ENCODE measurements around the gene SUSD6.

The SUSD6 gene

GRCh38 chr14:69666690-69667211, 55.4 kb downstream of the SUSD6 start:
- no peak for TF ChIP-seq POLR2A (IDR thresholded peaks at IDR 0.05; ENCODE audit: low read depth, low read length)
- peak; percentile 5 for FAIRE-seq
- DNase-seq (ENCODE audit: insufficient read length), result no peak

- DNase-seq (ENCODE audit: insufficient read length), result no peak
- TF ChIP-seq POLR2A (IDR thresholded peaks at IDR 0.05; ENCODE audit: low read depth, low read length) (no peak), TAF1 (IDR thresholded peaks at IDR 0.05; ENCODE audit: borderline replicate concordance, low read depth, low read length) (no peak), POLR2AphosphoS5 (IDR thresholded peaks at IDR 0.05; ENCODE audit: low read depth, low read length) (no peak)
- peak; percentile 63 for FAIRE-seq
Measured at GRCh38 chr14:69667938-69668335, 56.5 kb downstream of the SUSD6 start.

- TF ChIP-seq TAF1 (IDR thresholded peaks at IDR 0.05; ENCODE audit: borderline replicate concordance, low read depth, low read length) (no peak), POLR2AphosphoS5 (IDR thresholded peaks at IDR 0.05; ENCODE audit: low read depth, low read length) (no peak), POLR2A (IDR thresholded peaks at IDR 0.05; ENCODE audit: low read depth, low read length) (no peak)
- FAIRE-seq, result no peak
- DNase-seq (ENCODE audit: insufficient read length), result no peak
Measured at GRCh38 chr14:69669375-69669774, 58.0 kb downstream of the SUSD6 start.

- FAIRE-seq (no peak), DNase-seq (ENCODE audit: insufficient read length) (no peak)
- TF ChIP-seq TAF1 (IDR thresholded peaks at IDR 0.05; ENCODE audit: borderline replicate concordance, low read depth, low read length), result no peak
- no peak for TF ChIP-seq POLR2A (IDR thresholded peaks at IDR 0.05; ENCODE audit: low read depth, low read length)
- TF ChIP-seq POLR2AphosphoS5 (IDR thresholded peaks at IDR 0.05; ENCODE audit: low read depth, low read length), result no peak
Measured at GRCh38 chr14:69670093-69670492, 58.7 kb downstream of the SUSD6 start.

- no peak for FAIRE-seq
- no peak for TF ChIP-seq POLR2AphosphoS5 (IDR thresholded peaks at IDR 0.05; ENCODE audit: low read depth, low read length)
- no peak for TF ChIP-seq TAF1 (IDR thresholded peaks at IDR 0.05; ENCODE audit: borderline replicate concordance, low read depth, low read length)
- TF ChIP-seq POLR2A (IDR thresholded peaks at IDR 0.05; ENCODE audit: low read depth, low read length), result no peak
- DNase-seq (ENCODE audit: insufficient read length), result no peak
Measured at GRCh38 chr14:69671365-69672030, 60.1 kb downstream of the SUSD6 start.

- FAIRE-seq (no peak), DNase-seq (ENCODE audit: insufficient read length) (no peak)
- no peak for TF ChIP-seq TAF1 (IDR thresholded peaks at IDR 0.05; ENCODE audit: borderline replicate concordance, low read depth, low read length)
- TF ChIP-seq POLR2AphosphoS5 (IDR thresholded peaks at IDR 0.05; ENCODE audit: low read depth, low read length), result no peak
- no peak for TF ChIP-seq POLR2A (IDR thresholded peaks at IDR 0.05; ENCODE audit: low read depth, low read length)
Measured at GRCh38 chr14:69672356-69672755, 61.0 kb downstream of the SUSD6 start.

GRCh38 chr14:69673104-69673503, 61.7 kb downstream of the SUSD6 start:
- no peak for FAIRE-seq
- DNase-seq (ENCODE audit: insufficient read length), result no peak
- TF ChIP-seq POLR2A (IDR thresholded peaks at IDR 0.05; ENCODE audit: low read depth, low read length), result no peak
- TF ChIP-seq TAF1 (IDR thresholded peaks at IDR 0.05; ENCODE audit: borderline replicate concordance, low read depth, low read length), result no peak
- no peak for TF ChIP-seq POLR2AphosphoS5 (IDR thresholded peaks at IDR 0.05; ENCODE audit: low read depth, low read length)

GRCh38 chr14:69673578-69674305, 62.3 kb downstream of the SUSD6 start:
- no peak for TF ChIP-seq POLR2A (IDR thresholded peaks at IDR 0.05; ENCODE audit: low read depth, low read length)
- no peak for TF ChIP-seq POLR2AphosphoS5 (IDR thresholded peaks at IDR 0.05; ENCODE audit: low read depth, low read length)
- no peak for TF ChIP-seq TAF1 (IDR thresholded peaks at IDR 0.05; ENCODE audit: borderline replicate concordance, low read depth, low read length)
- no peak for DNase-seq (ENCODE audit: insufficient read length)
- peak; percentile 72 for FAIRE-seq

- TF ChIP-seq TAF1 (IDR thresholded peaks at IDR 0.05; ENCODE audit: borderline replicate concordance, low read depth, low read length), result no peak
- no peak for TF ChIP-seq POLR2A (IDR thresholded peaks at IDR 0.05; ENCODE audit: low read depth, low read length)
- FAIRE-seq, result no peak
- no peak for DNase-seq (ENCODE audit: insufficient read length)
Measured at GRCh38 chr14:69674546-69675244, 63.3 kb downstream of the SUSD6 start.

- DNase-seq (ENCODE audit: insufficient read length) (no peak), FAIRE-seq (no peak)
- TF ChIP-seq TAF1 (IDR thresholded peaks at IDR 0.05; ENCODE audit: borderline replicate concordance, low read depth, low read length), result no peak
- no peak for TF ChIP-seq POLR2A (IDR thresholded peaks at IDR 0.05; ENCODE audit: low read depth, low read length)
- TF ChIP-seq POLR2AphosphoS5 (IDR thresholded peaks at IDR 0.05; ENCODE audit: low read depth, low read length), result no peak
Measured at GRCh38 chr14:69675245-69675583, 63.8 kb downstream of the SUSD6 start.

GRCh38 chr14:69675877-69676416, 64.6 kb downstream of the SUSD6 start:
- TF ChIP-seq POLR2A (IDR thresholded peaks at IDR 0.05; ENCODE audit: low read depth, low read length) (no peak), TAF1 (IDR thresholded peaks at IDR 0.05; ENCODE audit: borderline replicate concordance, low read depth, low read length) (no peak), POLR2AphosphoS5 (IDR thresholded peaks at IDR 0.05; ENCODE audit: low read depth, low read length) (no peak)
- FAIRE-seq (peak; percentile 93), DNase-seq (ENCODE audit: insufficient read length) (no peak)
